Islet of Langerhans (tissue), 1 donor: ENCODE measurements around the gene HCFC1.
A peak's percentile ranks its signal among the peaks of the same experiment; 100 is the strongest.

Experiments
- FAIRE-seq: peaks from one replicate; lab custom pipeline; 2011; peaks lifted over from hg19 to GRCh38; lab: Jason Lieb, UNC

HCFC1 gene

DNA sequence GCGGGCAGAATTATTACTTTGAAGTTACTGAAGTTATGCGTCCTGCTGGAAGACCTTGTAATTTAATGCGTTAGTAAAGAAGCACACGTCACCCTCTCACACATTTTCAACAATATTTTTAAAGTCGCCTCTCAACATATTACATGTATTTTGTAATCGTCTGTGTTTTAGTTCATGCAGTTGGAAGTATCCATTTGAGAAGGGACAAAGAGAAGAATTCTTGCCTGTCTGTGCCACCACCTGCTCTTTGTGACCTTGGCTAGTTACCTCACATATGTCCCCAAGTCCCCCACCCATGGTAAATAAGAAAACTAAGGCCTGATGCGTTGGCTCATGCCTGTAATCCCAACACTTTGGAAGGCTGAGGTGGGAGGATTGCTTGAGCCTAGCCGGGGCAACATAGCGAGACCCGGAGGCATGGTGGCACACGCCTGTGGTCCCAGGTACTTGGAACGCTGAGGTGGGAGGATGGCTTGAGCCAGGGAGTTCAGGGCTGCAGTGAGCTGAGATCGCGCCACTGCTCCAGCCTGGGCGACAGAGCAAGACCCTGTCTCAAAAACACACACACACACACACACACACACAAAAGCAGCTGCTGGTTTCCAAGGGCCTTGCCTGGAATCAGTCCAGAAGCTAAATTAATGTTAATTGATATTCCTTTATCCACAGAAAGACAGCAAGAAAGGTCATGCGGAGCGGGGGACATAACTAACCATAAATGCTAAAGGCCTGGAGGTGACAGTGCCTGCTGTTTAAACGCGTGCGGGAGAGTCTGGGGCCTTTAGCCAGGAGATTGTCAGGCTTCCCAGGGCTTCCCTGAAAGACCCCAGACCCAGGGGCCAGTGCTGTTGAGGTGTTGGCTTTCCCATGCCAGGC is 1.7 kb upstream of the HCFC1 start:
- FAIRE-seq, result peak; percentile 27

DNA sequence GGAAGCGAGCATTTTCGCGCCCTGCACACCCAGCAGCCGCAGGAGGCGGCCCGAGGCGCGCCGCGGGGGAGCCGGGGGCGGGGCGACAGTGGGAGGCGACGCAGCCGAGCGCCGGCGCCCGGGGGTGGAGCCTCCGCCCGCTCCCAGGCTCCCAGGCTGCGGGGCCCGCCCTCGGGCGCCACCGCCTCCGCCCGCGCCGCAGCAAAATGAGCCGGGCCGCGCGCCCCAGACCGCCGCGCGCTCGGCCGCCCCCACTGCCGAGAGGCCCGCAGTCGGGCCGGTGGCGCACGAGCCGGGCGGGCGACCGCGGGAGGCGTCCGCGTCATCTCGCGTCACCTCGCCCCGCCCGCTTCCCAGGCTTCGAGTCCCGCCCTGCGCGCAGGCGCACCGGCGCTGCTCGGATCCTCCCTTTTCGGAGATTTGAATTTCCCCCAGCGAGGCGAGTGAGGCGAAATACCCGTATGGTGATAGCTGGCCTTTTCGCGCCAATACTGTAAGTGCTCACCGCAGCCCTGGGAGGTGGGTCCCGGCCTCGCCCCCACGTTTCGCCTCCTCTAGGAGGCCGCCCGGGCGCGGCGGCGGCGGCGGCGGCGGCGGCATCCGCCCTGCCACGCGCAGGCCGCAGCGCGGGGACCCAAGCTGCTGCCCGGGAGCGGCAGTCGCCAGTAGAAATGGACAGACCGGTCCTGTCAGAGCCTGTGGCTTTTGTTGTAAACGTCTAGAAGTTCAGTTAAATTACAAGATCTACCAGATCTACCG is 929 bp upstream of the HCFC1 start, which contains the start of gene TMEM187:
Gene TMEM187 (plus strand): TSS at position 387 of the 759 bp plus-strand sequence. CDS start 9,309 bp downstream, outside the sequence.
- no peak for FAIRE-seq

DNA sequence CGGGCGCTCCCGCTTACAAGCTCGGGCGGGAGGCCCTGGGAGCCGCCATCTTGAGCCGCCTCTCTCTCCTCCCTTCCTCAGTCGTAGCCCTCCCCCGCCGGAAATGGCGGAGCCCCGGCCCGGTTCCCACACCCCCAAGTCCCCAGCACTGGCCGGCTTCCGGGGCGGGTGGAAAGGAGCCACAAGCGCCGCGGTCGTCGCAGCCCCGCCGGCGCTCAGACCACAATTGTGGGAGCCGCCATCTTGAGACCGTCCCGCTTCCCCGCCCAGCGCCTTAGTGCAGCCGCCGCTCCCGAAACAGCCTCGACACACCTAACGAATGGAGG is 531 bp downstream of the HCFC1 start:
- no peak for FAIRE-seq

DNA sequence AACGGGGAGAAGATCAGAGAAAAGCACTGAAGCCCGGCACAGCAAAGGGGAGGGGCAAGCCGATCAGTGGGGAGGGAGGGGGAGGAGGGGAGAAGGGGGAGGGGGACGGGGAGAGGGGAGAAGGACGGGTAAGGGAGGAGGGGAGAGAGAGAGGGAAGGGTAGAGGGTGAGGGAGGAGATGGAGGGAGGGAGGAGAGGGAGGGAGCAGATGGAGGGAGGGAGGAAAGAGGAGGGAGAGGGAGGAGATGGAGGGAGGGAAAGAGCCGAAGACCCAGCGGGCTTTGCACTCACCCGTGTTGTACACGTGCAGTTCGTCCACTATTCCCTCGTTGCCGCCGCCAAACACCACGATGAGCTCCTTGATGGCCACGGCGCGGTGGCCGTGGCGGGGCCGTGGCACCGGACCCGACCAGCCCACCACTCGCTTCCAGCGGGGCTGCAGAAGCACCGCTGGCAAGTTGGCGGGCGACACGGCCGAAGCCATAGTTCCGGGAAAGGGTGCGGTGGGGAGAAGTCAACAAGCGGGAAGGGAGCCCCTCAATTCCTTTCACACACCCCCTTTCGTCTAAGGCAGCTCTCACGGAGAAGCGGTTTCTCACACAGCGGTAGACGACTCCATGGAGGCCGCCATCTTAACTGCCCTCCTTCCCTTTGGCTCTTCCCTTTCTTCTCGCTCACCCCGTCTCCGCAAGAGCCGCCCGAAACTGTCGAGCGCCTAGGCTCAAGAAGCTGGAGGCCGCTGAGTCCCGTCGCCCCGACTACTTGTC is 1.1 kb downstream of the HCFC1 start:
- peak; percentile 5 for FAIRE-seq

DNA sequence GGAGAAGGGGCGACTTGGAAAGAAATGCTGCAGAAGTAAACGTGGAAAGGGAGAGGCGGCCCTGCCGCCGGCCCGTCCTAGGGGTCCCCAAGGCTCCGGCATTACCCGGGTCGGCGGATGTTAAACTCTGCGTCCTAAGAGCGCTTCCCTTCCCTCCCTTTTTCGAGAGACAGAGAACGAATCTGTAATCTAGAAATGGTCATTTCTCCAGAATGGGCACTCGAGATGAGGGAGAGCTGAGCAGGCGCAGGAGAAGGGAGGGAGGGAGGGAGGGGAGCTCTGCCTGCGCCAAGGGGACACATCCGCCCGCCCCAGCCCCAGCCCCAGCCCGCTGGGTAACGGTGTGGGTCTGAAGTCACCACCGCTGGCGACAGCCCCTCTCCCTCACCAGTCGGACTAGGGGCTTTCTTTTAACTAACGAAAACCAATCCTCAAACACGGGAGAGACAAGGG is 1.7 kb downstream of the HCFC1 start:
- no peak for FAIRE-seq

DNA sequence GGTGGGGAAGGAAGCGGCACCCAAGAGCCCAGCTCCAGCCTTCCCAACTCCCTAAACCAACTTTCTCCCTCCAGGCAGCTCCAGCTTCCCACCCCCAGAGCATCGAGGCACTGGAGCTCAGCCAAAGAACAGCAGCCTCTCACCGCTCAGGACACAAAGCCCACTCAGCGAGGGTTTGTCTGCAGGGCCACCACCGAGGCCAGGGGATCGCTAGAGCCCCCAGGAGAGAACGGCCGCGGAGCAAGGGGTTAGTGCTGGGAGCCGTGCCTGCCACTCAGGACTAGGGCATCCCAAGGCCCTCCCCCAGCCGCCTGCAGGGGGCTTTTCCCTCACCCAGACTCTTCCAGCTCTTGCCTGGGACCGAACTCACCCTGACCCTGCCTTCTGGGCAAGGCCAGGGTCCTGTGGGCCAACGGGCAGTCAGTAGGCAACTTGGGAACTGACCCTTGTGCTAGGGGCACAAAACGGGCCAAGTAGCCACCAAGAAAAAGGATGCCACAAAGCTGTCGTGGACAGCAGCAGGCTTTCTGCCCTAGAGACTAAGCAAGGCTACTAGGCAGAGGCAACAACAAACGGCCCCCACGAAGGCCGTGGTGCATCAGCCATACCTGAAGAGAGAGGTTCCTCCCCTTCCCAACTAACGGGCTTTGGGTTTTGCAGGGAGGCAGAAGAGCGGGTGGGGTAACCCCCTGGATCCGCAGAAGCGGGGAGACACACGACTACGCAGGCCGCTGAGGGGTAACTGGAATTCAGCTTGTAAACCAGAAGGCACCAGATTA is 2.3 kb downstream of the HCFC1 start:
- FAIRE-seq, result no peak

DNA sequence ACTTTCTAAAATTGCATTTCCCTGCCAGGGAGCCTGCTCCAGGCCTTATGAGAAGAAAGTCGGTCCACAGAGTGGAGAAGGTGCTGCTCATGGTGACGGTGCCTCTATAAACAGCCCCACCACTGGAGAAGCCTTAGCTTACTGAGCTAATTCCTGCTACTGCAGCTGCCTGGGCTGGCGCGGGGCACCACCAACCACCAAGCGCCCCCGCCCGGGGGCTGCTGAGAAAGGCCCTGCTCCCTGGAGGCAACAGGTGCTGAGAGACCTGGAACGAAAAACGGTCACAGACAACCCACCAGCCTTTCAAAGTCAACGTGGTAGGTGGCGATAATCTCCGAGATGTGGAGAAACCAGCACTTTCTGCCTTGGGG is 2.9 kb downstream of the HCFC1 start:
- no peak for FAIRE-seq

DNA sequence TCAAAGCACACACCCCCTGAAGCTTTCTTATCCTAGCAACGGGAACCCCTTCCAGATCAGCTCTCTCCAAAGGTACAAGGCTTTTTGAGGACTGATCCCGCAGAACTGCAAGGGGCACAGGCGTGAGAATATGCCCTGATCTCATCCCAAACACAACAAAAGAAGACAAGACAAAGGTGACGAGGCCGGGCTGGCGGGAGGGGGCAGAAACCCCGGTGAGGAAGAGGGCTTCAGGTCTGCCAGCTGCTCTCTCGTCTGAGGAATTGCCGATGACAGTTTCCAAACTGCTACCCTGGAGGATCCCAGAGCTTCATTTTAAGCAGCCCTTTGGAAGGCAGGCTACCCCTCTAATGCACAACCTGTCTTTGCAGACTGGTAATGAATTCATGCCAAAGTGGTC is 3.4 kb downstream of the HCFC1 start:
- FAIRE-seq, result no peak

DNA sequence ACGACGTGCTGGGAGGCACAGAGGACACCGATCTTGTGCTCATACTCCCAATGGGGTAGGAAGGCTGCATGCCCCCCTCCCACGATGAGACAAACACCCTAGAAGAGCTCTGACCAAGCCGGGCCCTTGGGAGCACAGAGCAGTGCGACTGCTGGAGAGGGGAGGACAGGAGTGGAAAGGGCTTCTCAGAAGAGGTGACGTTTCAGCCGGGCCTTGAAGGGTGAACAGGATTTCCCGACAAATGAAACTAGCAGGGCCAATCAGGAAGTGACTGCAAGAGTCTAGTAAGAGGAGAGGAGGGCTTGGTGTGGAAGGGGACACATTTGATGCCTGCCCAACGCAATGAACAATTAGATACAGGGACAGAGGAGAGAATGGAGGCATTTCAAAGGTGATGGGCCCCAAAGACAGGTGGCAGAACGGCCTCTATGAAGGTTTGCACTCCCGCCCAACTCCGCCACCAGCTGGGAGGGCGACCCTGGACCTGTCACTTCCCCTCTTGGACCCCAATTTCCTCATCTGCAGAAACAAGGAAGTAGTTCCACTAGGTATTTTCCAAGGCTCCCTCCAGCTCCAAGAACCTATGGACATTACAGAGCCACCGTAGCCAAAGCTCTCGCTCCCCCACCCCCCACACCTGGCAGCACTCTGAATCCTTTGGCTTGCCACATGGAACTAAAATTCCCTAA is 3.9 kb downstream of the HCFC1 start:
- no peak for FAIRE-seq

DNA sequence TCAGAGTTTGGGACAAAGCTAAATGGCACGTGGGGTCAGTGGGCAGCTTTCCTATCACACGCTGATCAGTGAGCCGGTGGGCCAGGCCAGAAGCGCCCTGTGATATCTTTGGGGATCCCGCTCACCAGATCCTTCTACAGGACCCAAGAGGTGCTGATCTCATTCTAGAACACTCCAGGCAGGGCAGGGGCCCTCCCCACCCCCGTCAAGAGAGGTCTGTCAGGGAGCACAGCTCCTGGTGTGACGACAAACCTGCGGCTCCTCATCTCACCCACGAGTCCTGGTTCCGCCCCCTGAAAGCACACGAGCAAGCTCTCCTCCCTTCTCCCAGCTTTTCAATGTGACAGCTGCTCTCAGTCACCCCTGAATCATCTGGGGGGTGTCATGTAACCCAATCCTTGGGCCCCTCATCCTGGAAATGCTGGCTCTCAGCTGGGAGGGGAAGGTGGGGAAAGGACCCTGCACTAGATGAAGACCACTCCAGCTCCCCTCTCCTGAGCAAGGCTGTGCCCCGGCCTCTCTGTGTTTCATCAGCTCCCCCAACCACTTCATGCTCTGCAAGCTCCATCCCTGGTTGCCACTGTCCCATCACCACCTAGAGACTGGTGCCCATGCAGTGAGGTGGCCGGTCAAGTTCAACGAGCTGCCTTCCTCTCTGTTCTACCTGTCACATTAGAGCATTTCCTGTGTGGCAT is 4.6 kb downstream of the HCFC1 start:
- FAIRE-seq, result no peak

DNA sequence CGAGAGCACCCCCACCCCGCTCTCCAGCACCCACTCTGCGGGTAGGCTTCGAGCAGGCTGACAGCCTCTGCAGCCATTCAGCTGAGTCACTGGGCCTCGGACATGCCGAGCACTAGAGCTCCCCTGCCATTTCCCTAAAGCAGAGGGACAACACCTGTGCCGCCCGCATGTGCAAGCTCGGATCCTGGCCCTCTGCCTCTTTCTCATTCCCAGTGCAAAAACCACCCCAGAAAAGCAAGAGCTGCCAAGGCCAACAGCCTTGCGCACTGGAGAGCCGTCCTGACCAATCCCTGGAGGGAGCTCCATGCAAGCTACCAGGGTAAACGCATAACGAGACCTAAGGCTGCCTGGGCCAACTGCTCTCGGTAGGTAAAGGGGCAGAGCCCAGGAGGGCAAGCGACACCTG is 5.3 kb downstream of the HCFC1 start:
- FAIRE-seq, result no peak

DNA sequence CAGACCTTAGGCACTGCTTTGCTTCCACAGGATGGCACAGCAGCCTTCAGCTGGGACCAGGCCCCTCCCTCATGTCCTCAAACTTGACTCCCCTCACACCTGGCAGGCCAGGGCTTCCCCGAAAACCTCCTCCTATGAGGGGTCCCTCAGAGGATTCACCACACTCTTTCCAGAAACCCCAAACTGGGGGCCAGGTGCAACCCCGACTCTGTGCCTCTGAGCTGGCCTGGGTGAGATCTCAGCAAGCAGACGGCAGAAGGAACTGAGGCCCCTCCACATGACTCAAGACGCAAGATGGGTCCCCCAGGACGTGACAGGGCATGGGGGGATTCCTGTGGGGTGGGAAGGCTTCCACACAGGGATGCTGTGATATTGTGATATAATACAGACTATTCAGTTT is 6.2 kb downstream of the HCFC1 start:
- FAIRE-seq, result no peak

DNA sequence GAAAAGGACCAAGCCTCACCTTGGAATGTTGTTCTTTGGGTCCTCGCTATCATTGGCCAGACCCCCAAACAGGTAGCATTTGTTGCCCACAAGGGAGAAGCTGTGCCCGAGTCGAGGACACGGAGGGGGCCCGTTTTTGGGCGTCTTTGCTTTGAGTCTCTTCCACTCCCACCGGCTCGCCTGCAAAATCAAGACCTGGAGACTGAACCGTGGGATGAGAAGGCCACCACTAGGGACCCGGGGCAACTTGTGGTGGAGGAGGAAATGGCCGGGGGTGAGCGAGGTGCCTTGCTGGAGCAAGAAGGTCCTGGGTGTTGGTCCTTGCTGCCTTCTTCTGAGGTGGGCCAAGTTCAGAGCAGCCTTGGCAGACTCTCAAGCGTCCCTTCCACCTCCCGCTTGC is 7.5 kb downstream of the HCFC1 start:
- no peak for FAIRE-seq

DNA sequence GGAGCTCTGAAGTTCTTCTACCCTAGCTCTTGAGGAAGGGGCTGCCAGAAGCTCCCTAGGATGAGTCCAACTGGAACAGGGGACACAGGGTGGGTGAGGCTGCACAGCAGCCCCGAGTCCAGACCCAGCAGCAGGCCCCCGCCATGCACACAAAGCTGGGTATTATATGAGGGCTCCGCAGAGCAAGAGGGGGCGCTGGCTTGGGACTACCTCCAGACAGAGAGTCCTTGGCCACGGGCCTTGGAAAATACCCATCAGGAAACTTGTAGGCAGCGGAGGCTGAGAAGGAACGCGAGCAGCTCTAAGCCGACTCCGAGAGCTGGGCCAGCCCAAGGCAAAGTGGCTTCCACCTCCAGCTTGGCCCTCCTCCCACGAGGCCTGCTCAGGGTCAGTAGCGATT is 8.1 kb downstream of the HCFC1 start:
- FAIRE-seq, result no peak

DNA sequence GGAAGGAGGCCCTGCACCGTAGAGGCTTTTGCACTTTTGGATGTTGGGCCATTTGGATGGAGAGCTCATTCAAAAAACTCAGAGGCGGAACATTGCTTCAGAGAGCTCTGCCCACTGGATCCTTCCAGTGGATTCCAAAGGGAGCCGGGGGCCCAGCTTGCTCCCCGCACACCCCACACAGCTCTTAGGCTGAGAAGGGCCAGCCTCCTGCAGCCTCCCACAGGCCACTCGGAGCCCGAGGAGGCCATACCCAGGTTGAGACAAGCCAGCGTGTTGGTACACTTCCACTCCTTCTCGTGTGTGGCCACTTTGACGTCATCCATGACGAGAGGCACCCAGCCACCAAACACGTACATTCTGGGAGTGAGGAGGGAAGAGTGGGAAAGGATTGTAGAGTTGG is 10.3 kb downstream of the HCFC1 start:
- no peak for FAIRE-seq

DNA sequence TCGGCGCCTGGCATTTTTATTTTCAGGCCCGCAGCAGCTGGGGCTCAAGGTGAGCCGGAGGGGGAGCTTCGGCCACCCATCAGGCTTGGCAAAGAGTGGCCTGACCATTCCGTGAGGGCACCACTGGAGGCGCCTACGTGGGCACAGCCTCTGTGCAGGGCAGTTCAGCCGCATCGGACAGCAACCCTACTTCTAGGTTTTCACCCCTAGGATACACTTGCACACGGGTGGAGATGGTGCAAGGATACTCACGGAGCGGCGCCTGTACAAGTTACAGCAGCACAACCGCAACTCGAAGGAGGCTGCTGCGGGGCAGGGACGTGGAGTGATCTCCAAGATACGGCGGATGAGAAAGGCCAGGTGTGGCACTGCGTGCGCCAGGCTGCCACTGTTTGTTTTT is 10.8 kb downstream of the HCFC1 start:
- no peak for FAIRE-seq

DNA sequence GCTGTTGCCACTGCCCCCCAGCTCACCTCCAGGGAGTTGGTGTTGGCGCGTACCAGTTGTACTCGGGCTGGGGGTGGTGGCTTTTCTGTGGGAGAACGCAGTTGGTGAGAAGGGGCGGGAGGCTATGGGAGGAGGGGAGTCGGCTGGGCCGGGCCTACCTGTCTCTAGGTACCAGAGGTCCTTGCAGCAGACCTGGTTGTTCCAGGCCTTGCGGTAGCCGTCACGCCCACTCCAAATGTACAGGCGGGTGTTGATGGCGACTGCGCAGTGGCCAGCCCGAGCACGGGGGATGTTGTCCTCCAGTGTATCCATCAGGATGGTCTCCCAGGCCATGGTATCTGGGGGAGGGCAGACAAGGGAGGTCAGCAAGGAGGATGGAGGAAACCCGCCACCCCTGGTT is 11.5 kb downstream of the HCFC1 start:
- FAIRE-seq, result no peak

DNA sequence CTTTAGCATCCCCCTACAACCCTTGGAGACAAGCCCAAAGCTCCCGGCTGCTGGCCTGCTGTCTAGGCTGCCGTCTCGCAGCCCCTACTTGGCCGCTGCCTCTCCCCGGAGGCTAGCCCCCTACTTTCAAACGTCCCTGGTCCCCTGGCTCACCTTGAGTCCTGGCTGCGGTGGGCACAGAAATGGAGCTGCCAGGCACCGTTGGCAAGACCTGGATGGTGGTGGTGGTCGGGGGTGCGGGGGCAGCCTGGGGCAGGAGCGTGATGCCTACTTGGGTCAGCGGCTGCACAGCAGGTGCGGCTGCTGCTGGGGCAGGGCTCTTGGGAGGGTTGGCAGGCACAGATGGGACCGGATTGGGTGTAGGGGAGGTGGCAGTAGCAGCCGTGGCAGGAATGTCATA is 12.0 kb downstream of the HCFC1 start:
- FAIRE-seq, result no peak

DNA sequence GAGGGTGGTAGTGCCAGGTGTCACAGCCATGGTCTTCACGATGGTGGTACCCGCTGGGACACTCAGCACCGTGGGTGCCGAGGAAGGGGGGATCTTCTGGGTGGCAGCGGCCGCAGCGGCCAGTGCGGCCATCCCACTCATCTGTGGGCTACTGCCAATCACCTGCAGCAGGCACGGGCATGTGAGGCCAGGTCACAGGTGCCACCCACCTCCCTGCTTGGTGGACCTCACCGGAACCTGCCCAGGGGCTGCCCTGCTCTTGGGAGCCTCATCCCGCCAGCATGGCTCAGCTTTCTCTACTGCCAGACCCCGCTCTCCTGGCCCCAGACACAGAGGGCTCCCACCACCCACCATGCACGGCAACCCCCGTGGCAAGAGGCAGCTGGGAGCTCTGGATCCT is 13.0 kb downstream of the HCFC1 start:
- no peak for FAIRE-seq

DNA sequence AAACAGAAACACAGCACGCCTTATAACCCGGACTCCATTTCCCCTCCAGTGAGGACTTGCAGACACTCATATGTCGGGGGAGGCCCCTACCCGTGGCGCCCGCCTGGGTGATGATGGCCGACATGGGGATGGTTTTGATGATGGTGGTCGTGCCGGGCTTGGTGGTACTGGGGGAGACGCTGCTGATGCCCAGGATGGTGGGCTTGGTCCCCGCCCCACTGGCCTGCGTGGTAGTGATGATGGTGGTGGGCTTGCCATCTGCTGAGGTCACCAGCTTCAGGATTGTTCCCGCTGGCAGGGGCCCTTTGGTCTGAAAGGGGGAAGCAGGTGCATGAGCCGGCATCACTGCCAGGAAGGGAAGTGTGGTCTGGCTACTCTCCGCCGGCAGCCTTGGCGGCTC is 14.4 kb downstream of the HCFC1 start:
- no peak for FAIRE-seq
